Lung (tissue), 12 donors: ENCODE measurements around the gene MYO5B. TPM values are rescaled to one million over a fixed set of nuclear protein-coding genes. Genes with fewer than 3 reads are reported as not detected.
A peak's percentile ranks its signal among the peaks of the same experiment; 100 is the strongest.

Source experiments
- ATAC-seq: fragments of 200-7000 bp; cut with Tn5 transposase; one replicate; pipeline ENCODE4 v1.9.1; 2020; ENCODE audit warnings: moderate number of reproducible peaks; ENCODE audit not compliant: insufficient read depth, low FRiP score
- DNase-seq, 3 donors: peaks; one replicate each; pipeline ENCODE4 v3.0.0-alpha.2; 2013 to 2017
- H3K27ac ChIP-seq, 2 donors: one replicate each; pipeline ENCODE4 v1.5.1; 2013; ENCODE audit warnings: mild to moderate bottlenecking in 2 of 2, moderate library complexity in 2 of 2, control low read depth in 1 of 2, inconsistent platforms in 1 of 2, low read depth in 1 of 2, low read length in 1 of 2
- H3K27me3 ChIP-seq, 3 donors: one replicate each; pipeline ENCODE4 v1.5.1; 2013; ENCODE audit warnings: low read length in 2 of 3; ENCODE audit not compliant: control insufficient read depth in 3 of 3, insufficient read depth in 3 of 3
- H3K36me3 ChIP-seq, 4 donors: one replicate each; pipeline ENCODE4 v1.5.1; 2013; ENCODE audit warnings: low read length in 4 of 4, mild to moderate bottlenecking in 1 of 4, moderate library complexity in 1 of 4; ENCODE audit not compliant: control insufficient read depth in 4 of 4, insufficient read depth in 4 of 4
- H3K4me1 ChIP-seq, 5 donors: one replicate each; pipeline ENCODE4 v1.5.1; 2013; ENCODE audit warnings: low read length in 5 of 5, mild to moderate bottlenecking in 2 of 5, moderate library complexity in 1 of 5; ENCODE audit not compliant: control insufficient read depth in 5 of 5, insufficient read depth in 5 of 5
- H3K4me3 ChIP-seq: one replicate; pipeline ENCODE4 v1.5.1; 2013; ENCODE audit warnings: mild to moderate bottlenecking, control low read depth, moderate library complexity
- H3K9ac ChIP-seq, 2 donors: one replicate each; pipeline ENCODE4 v1.5.1; 2013; ENCODE audit warnings: low read length in 2 of 2, control low read depth in 1 of 2; ENCODE audit not compliant: insufficient read depth in 1 of 2
- H3K9me3 ChIP-seq, 4 donors: one replicate each; pipeline ENCODE4 v1.5.1; 2013; ENCODE audit warnings: low read length in 3 of 4, mild to moderate bottlenecking in 1 of 4, moderate library complexity in 1 of 4; ENCODE audit not compliant: control insufficient read depth in 4 of 4, insufficient read depth in 3 of 4
- WGBS, 2 donors: extraction: QIAGEN DNeasy Blood & Tissue Kit; methylation state at CpG; one replicate each; pipeline ENCODE4 v1.1.7; 2013; 5-methylcytosine and 5-hydroxymethylcytosine counted together
- polyA plus RNA-seq, 2 donors: library from polyadenylated mRNA; stranded (reverse); fragments of 200-250 nt; gene quantifications; one replicate each; pipeline ENCODE4 v1.2.1, GENCODE V29; 2013
- total RNA-seq, 2 donors: library from RNA; depleted of rRNA in 1 of 2; stranded (reverse); fragments of >200 nt in 1 of 2; gene quantifications; one replicate each; pipeline ENCODE4 v1.2.1, GENCODE V29; 2014 to 2021
- TF ChIP-seq, protein P1 (sequence below): IDR thresholded peaks from 2 replicates; pipeline ENCODE4 v1.5.1; 2012; ENCODE audit warnings: mild to moderate bottlenecking; ENCODE audit errors: control extremely low read depth, extremely low read depth
- donor health status: control.
- donor health status: control.
- donor health status: Bipolar disorder and iron deficiency.
- donor health status: healthy.
- donor health status: DM: yes; HTN: yes; CAD: no.

MYO5B gene
- total and polyA plus RNA-seq, 4 donors: 9.7 to 25.6 (median 19.7) TPM

DNA sequence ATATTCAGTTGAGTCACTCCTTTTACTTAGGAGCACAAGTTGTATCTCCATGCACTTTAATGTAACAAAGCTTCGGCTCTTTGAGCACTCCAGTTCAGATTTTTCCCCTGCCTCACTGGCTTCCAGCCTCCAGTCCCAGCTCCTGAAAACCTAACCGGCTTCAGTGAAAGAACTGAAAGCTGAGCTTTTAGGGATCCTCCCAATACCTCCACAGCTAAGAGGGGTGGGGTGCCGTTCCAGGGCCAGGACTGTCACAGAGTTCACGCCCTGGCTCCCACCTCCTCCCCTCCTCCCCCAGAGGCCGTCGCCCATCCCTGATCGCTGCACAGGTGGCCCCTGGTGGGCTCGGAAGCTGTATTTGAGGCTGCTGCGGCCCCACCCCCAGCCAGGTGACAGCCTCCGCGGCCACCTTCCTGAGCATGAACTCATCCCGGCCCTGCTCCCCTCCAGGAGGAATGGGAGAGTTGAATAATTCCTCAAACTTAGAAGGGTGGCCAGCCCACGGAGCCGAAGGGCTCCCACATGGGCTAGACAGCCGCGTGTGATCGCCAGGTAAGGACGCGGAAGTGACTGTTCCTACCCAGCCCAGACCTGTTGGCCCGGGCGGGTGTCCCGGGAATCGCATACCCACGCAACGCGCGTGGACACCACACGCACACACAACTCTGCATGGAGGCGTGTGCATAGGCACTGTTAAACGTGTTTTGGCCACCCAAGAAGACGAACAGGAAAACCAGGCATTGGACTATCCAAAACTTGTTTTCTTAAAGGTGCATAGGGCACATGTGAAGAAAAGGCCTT, 1.8 kb downstream of the MYO5B start:
- Histone ChIP-seq H3K4me1 (peaks cover 0 to 4% (median 0%) of the 10 kb centered on the region in 5 donors), H3K4me3 (peak overlapping the region; percentile 8), H3K9ac (no peak overlapping the region), H3K36me3 (no peaks in the 10 kb centered on the region), H3K9me3 (no peaks in the 10 kb centered on the region), H3K27me3 (peaks cover 0 to 53% (median 41%) of the 10 kb centered on the region in 3 donors), H3K27ac (peak overlapping the region in 1 of 2 donors; percentile 32)
- DNase-seq (no peak), ATAC-seq (no peak)
- WGBS, 2 donors: 10% methylated on average over 29 to 31 of the region's 31 CpGs
- TF ChIP-seq, protein P1, sequence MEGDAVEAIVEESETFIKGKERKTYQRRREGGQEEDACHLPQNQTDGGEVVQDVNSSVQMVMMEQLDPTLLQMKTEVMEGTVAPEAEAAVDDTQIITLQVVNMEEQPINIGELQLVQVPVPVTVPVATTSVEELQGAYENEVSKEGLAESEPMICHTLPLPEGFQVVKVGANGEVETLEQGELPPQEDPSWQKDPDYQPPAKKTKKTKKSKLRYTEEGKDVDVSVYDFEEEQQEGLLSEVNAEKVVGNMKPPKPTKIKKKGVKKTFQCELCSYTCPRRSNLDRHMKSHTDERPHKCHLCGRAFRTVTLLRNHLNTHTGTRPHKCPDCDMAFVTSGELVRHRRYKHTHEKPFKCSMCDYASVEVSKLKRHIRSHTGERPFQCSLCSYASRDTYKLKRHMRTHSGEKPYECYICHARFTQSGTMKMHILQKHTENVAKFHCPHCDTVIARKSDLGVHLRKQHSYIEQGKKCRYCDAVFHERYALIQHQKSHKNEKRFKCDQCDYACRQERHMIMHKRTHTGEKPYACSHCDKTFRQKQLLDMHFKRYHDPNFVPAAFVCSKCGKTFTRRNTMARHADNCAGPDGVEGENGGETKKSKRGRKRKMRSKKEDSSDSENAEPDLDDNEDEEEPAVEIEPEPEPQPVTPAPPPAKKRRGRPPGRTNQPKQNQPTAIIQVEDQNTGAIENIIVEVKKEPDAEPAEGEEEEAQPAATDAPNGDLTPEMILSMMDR: no peak

DNA sequence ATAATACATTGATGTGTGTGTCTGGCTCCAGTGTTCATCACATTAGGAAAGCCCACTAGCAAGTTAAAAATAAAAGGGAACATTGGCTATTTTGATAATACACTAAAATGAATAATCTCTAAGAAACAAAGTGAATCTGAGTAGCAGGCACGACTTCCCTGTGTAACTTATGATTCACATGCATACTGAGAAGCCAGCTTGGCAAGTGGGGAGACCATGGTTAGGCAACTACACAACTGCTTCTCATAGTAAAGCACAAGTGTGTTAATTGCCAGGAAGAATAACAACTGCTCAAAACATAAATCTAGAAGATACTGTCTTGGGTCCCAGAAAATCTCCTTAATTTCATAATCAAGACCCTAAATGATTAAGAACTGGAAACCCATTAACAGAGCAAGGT, 4.0 kb downstream of the MYO5B start:
- Histone ChIP-seq H3K27ac (no peak overlapping the region), H3K27me3 (peaks cover 0 to 39% (median 36%) of the 10 kb centered on the region in 3 donors), H3K4me3 (no peak overlapping the region), H3K9ac (no peak overlapping the region), H3K4me1 (peaks cover 0 to 4% (median 0%) of the 10 kb centered on the region in 5 donors), H3K9me3 (no peaks in the 10 kb centered on the region), H3K36me3 (no peaks in the 10 kb centered on the region)
- TF ChIP-seq, protein P1: no peak
- ATAC-seq: no peak
- DNase-seq: no peak
- WGBS, 2 donors: 36 to 78% methylated on average over 1 of the region's 1 CpG

DNA sequence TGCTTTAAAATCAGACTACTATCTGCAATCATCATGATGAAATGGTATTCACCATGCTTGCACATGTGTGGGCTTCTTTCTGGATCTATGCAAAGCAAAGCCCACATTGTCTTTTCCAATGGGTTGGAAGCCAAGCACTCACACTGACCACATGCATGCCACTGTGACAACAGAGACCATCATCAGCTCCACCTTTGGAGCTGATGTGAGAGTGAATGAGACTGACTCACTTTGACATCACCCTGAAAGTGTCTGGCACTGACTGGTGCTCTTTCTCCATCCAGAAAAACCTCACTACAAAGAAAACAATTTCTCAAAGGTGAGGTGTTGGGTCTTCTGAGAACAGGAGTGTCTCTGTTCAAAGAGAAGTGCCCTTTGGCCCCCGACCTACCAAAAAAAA, 4.7 kb downstream of the MYO5B start:
- Histone ChIP-seq H3K9me3 (no peaks in the 10 kb centered on the region), H3K4me1 (peaks cover 0 to 4% (median 0%) of the 10 kb centered on the region in 5 donors), H3K27ac (no peak overlapping the region), H3K9ac (no peak overlapping the region), H3K27me3 (peaks cover 0 to 32% (median 29%) of the 10 kb centered on the region in 3 donors), H3K36me3 (no peaks in the 10 kb centered on the region), H3K4me3 (no peak overlapping the region)
- TF ChIP-seq, protein P1: no peak
- WGBS, 2 donors: 72 to 73% methylated on average over 1 of the region's 1 CpG
- ATAC-seq: no peak
- no peak for DNase-seq

- peaks cover under 1 to 34% (median 28%) of the 10 kb centered on the region in 3 donors for H3K27me3 ChIP-seq
- DNase-seq (no peak), ATAC-seq (no peak)
- no peaks in the 10 kb centered on the region for H3K9me3 ChIP-seq
- WGBS, 2 donors: 77 to 83% methylated on average over 1 of the region's 1 CpG
- TF ChIP-seq, protein P1: no peak
- H3K4me3 ChIP-seq: no peak overlapping the region
- no peak overlapping the region for H3K27ac ChIP-seq
- H3K4me1 ChIP-seq: no peaks in the 10 kb centered on the region
- no peak overlapping the region for H3K9ac ChIP-seq
- no peaks in the 10 kb centered on the region for H3K36me3 ChIP-seq
Measured at GRCh38 chr18:50189160-50189559, 5.8 kb downstream of the MYO5B start.
